Panc1 (cell line): Measurements from ENCODE around the gene DNAJC16. TPM values are rescaled to one million over a fixed set of nuclear protein-coding genes. Genes with fewer than 3 reads are reported as not detected.

ENCODE experiments used
- ATAC-seq: fragments of 200-7000 bp; cut with Tn5 transposase; 2 replicates; pipeline ENCODE4 v1.9.1; 2020; ENCODE audit warnings: mild to moderate bottlenecking, moderate library complexity
- BruUV-seq: library from RNA; stranded (reverse); fragments of 400-500 nt; replicated peaks from 2 replicates; lab custom pipeline; 2021; lab: Mats Ljungman, UMichigan
- CTCF ChIA-PET: fragments of 300-600 bp; sonication (Branson Sonifier 250); formaldehyde crosslinking; loops from one replicate; lab custom pipeline; 2022; ENCODE audit warnings: antibody characterized with exemption; lab: Charles Lee
- POLR2A ChIA-PET: fragments of 300-600 bp; sonication (Branson Sonifier 250); formaldehyde crosslinking; loops from one replicate; lab custom pipeline; 2022; ENCODE audit warnings: antibody characterized with exemption; lab: Charles Lee
- DNase-seq: peaks from one replicate; pipeline ENCODE4 v3.0.0-alpha.2; 2010; ENCODE audit warnings: low read depth, low spot score
- H3K27ac ChIP-seq: 2 replicates; pipeline ENCODE4 v1.5.1; 2011; ENCODE audit warnings: mild to moderate bottlenecking, low read length, inconsistent platforms
- H3K27me3 ChIP-seq: fragments of 200-500 bp; sonication (Bioruptor generic); 2 replicates; pipeline ENCODE4 v1.6.0; 2014; ENCODE audit warnings: low read length, inconsistent platforms; ENCODE audit not compliant: control insufficient read depth, insufficient read depth
- H3K36me3 ChIP-seq: fragments of 200-500 bp; sonication (Bioruptor generic); 2 replicates; pipeline ENCODE4 v1.5.1; 2014; ENCODE audit warnings: inconsistent platforms, mild to moderate bottlenecking, low read length, moderate library complexity; ENCODE audit not compliant: control insufficient read depth, insufficient read depth
- H3K4me1 ChIP-seq: 2 replicates; pipeline ENCODE4 v1.5.1; 2011; ENCODE audit warnings: inconsistent platforms, mild to moderate bottlenecking, low read length, moderate library complexity; ENCODE audit not compliant: control insufficient read depth, insufficient read depth
- H3K4me3 ChIP-seq, 2 experiments: 2 replicates each; pipeline ENCODE4 v1.5.1; 2011 to 2012; ENCODE audit warnings: low read depth in 2 of 2, low read length in 2 of 2, mild to moderate bottlenecking in 2 of 2, inconsistent platforms in 1 of 2, moderate library complexity in 1 of 2
- H3K9me3 ChIP-seq: fragments of 200-500 bp; sonication (Bioruptor generic); 2 replicates; pipeline ENCODE4 v1.5.1; 2014; ENCODE audit warnings: low read depth, mild to moderate bottlenecking, inconsistent platforms, low read length, moderate library complexity; ENCODE audit not compliant: control insufficient read depth, insufficient read depth
- CTCF ChIP-seq: fragments of 450-650 bp; IDR thresholded peaks from 2 replicates; pipeline ENCODE4 v1.5.1; 2017; ENCODE audit warnings: mild to moderate bottlenecking
- POLR2AphosphoS5 ChIP-seq: IDR thresholded peaks from 2 replicates; pipeline ENCODE4 v1.6.1; 2012; ENCODE audit warnings: mild to moderate bottlenecking, low read depth, low read length, moderate library complexity
- REST ChIP-seq, 2 experiments: IDR thresholded peaks; 2 replicates each; pipeline ENCODE4 v1.6.1; 2011 to 2012; ENCODE audit warnings: low read depth in 2 of 2, control low read depth in 1 of 2, low read length in 1 of 2, mild to moderate bottlenecking in 1 of 2, moderate library complexity in 1 of 2; ENCODE audit not compliant: insufficient read depth in 1 of 2
- SIN3A ChIP-seq: IDR thresholded peaks from 2 replicates; pipeline ENCODE4 v1.6.1; 2012; ENCODE audit warnings: low read depth, mild to moderate bottlenecking, low read length, moderate library complexity, borderline replicate concordance; ENCODE audit not compliant: insufficient read depth
- TCF7L2 ChIP-seq: IDR thresholded peaks from 2 replicates; pipeline ENCODE4 v1.6.1; 2011; ENCODE audit warnings: mild to moderate bottlenecking, low read depth, low read length, inconsistent platforms
- in situ Hi-C: cut with HindIII; loops from 2 replicates; pipeline ENCODE4 v1.10.0; 2016; ENCODE audit warnings: low sequenced_read_pairs, low pct_unique_long_range_greater_than_20kb
- intact Hi-C: fragments of 100-400 bp; cut with micrococcal nuclease; formaldehyde crosslinking; loops from one replicate; pipeline ENCODE4 v1.10.0; 2022; ENCODE audit not compliant: unreplicated experiment
- total RNA-seq: library from RNA; stranded (reverse); gene quantifications from one replicate; pipeline ENCODE4 v1.2.1, GENCODE V29; 2021; ENCODE audit not compliant: unreplicated experiment

DNAJC16 gene
- total RNA-seq, 1 experiment from 2014 or later: 22.0 TPM

GRCh38 chr1:15558516-15558915, 31.9 kb downstream of the DNAJC16 start:
- no peak for ATAC-seq
- TF ChIP-seq POLR2AphosphoS5: no peak
- TF ChIP-seq CTCF: no peak
- no peak for TF ChIP-seq REST (IDR thresholded peaks at IDR 0.05; ENCODE audit: insufficient read depth in 1 of 2, low read depth in 2 of 2, low read length in 1 of 2)
- TF ChIP-seq TCF7L2: no peak
- no peak for TF ChIP-seq SIN3A
- no TSS peak for BruUV-seq

GRCh38 chr1:15559189-15559810, 32.7 kb downstream of the DNAJC16 start:
- Histone ChIP-seq H3K4me3 (no peak overlapping the region), H3K27ac (no peak overlapping the region), H3K36me3 (peaks cover 10% of the 10 kb centered on the region; the same call in 1 of the 2 replicates), H3K9me3 (no peaks in the 10 kb centered on the region), H3K4me1 (no peaks in the 10 kb centered on the region), H3K27me3 (no peaks in the 10 kb centered on the region)
- intact Hi-C loops (no loop called here), in situ Hi-C loops (no loop called here)
- ChIA-PET POLR2A (no interaction called here), CTCF (no interaction called here)
- BruUV-seq: no TSS peak
- TF ChIP-seq CTCF: no peak
- TF ChIP-seq POLR2AphosphoS5: no peak
- no peak for TF ChIP-seq SIN3A
- TF ChIP-seq TCF7L2: no peak
- no peak for TF ChIP-seq REST (IDR thresholded peaks at IDR 0.05; ENCODE audit: insufficient read depth in 1 of 2, low read depth in 2 of 2, low read length in 1 of 2)
- DNase-seq (no peak), ATAC-seq (no peak)

More at GRCh38 chr1:15558516-15558915, 31.9 kb downstream of the DNAJC16 start:
- in situ Hi-C loops: no loop called here
- Histone ChIP-seq H3K36me3 (peaks cover 10% of the 10 kb centered on the region; the same call in 1 of the 2 replicates), H3K4me3 (no peak overlapping the region), H3K27ac (no peak overlapping the region), H3K27me3 (no peaks in the 10 kb centered on the region), H3K4me1 (no peaks in the 10 kb centered on the region), H3K9me3 (no peaks in the 10 kb centered on the region)
- intact Hi-C loops: no loop called here
- DNase-seq: no peak
- ChIA-PET CTCF (no interaction called here), POLR2A (no interaction called here)
